AG08395 (cell line): ENCODE data around the gene FLT3LG.
A peak's percentile ranks its signal among the peaks of the same experiment; 100 is the strongest.

Experiments used
- DNase-seq: peaks from one replicate; pipeline ENCODE4 v3.0.0; 2012; ENCODE audit warnings: mixed read lengths, low spot score

The FLT3LG gene

GRCh38 chr19:49488046-49488862, 14.2 kb downstream of the FLT3LG start:
- no peak for DNase-seq

- DNase-seq, result no peak
Measured at GRCh38 chr19:49488863-49489537, 15.0 kb downstream of the FLT3LG start.

- DNase-seq, result no peak
Measured at GRCh38 chr19:49489601-49490167, 15.7 kb downstream of the FLT3LG start.

GRCh38 chr19:49490287-49491029, 16.4 kb downstream of the FLT3LG start:
- no peak for DNase-seq

- no peak for DNase-seq
Measured at GRCh38 chr19:49491030-49491803, 17.2 kb downstream of the FLT3LG start.

GRCh38 chr19:49491804-49492572, 18.0 kb downstream of the FLT3LG start:
- no peak for DNase-seq

GRCh38 chr19:49492573-49493405, 18.8 kb downstream of the FLT3LG start:
- no peak for DNase-seq

- DNase-seq, result no peak
Measured at GRCh38 chr19:49496574-49497008, 22.6 kb downstream of the FLT3LG start.

- peak; percentile 63 for DNase-seq
Measured at GRCh38 chr19:49497047-49497788, 23.2 kb downstream of the FLT3LG start.

- no peak for DNase-seq
Measured at GRCh38 chr19:49497789-49498103, 23.7 kb downstream of the FLT3LG start.

- DNase-seq, result no peak
Measured at GRCh38 chr19:49498475-49498874, 24.5 kb downstream of the FLT3LG start.

- DNase-seq, result no peak
Measured at GRCh38 chr19:49499030-49499670, 25.1 kb downstream of the FLT3LG start.

- peak; percentile 71 for DNase-seq
Measured at GRCh38 chr19:49502866-49503581, 29.0 kb downstream of the FLT3LG start.

GRCh38 chr19:49503582-49503962, 29.6 kb downstream of the FLT3LG start:
- DNase-seq, result no peak

GRCh38 chr19:49506575-49507105, 32.6 kb downstream of the FLT3LG start:
- peak; percentile 62 for DNase-seq

- no peak for DNase-seq
Measured at GRCh38 chr19:49507803-49508494, 33.9 kb downstream of the FLT3LG start.
